Stomach (tissue), 9 donors: ENCODE measurements around the gene EEIG1. TPM values are rescaled to one million over a fixed set of nuclear protein-coding genes. Genes with fewer than 3 reads are reported as not detected.
A peak's percentile ranks its signal among the peaks of the same experiment; 100 is the strongest.

Source experiments
- DNase-seq, 2 donors: peaks; one replicate each; pipeline versions ENCODE4 v3.0.0 to v3.0.0-alpha.2; 2013 to 2019
- H3K27ac ChIP-seq, 5 donors: fragments of 200-600 bp in 4 of 5; sonication (generic) in 4 of 5; one replicate each; pipeline ENCODE4 v1.5.1; 2013 to 2019; ENCODE audit warnings: mild to moderate bottlenecking in 1 of 5, moderate library complexity in 1 of 5
- H3K27me3 ChIP-seq, 3 donors: fragments of 200-600 bp; sonication (generic); one replicate each; pipeline ENCODE4 v1.5.1; 2017 to 2019; ENCODE audit warnings: mixed run types in 1 of 3
- H3K36me3 ChIP-seq, 4 donors: fragments of 200-600 bp; sonication (generic); 1 replicate in 3 of 4; 2 replicates in 1 of 4; pipeline ENCODE4 v1.5.1; 2016 to 2019
- H3K4me1 ChIP-seq, 4 donors: fragments of 200-600 bp; sonication (generic); one replicate each; pipeline ENCODE4 v1.5.1; 2016 to 2019
- H3K4me3 ChIP-seq, 4 donors: fragments of 200-600 bp; sonication (generic) in 3 of 4; one replicate each; pipeline ENCODE4 v1.5.1; 2016 to 2019; ENCODE audit warnings: mild to moderate bottlenecking in 1 of 4
- H3K9me3 ChIP-seq, 4 donors: fragments of 200-600 bp; sonication (generic); one replicate each; pipeline ENCODE4 v1.5.1; 2016 to 2019
- CTCF ChIP-seq, 7 experiments: fragments of 450-650 bp in 4 of 7; fragments of 200-600 bp in 3 of 7; sonication (generic) in 3 of 7; IDR thresholded peaks; one replicate each; pipeline ENCODE4 v1.5.1; 2016 to 2019; ENCODE audit warnings: antibody characterized with exemption in 7 of 7, control low read depth in 2 of 7, mild to moderate bottlenecking in 1 of 7
- EP300 ChIP-seq: sonication (generic); formaldehyde crosslinking; IDR thresholded peaks from one replicate; pipeline ENCODE4 v1.6.1; 2017; ENCODE audit warnings: antibody characterized with exemption
- POLR2A ChIP-seq, 4 donors: fragments of 450-650 bp; IDR thresholded peaks; one replicate each; pipeline ENCODE4 v1.6.1; 2016; ENCODE audit warnings: antibody characterized with exemption in 4 of 4, control low read depth in 2 of 4, mild to moderate bottlenecking in 1 of 4, moderate library complexity in 1 of 4
- POLR2AphosphoS5 ChIP-seq, 3 donors: sonication (generic); formaldehyde crosslinking; IDR thresholded peaks; one replicate each; pipeline ENCODE4 v1.6.1; 2016; ENCODE audit warnings: antibody characterized with exemption in 3 of 3
- WGBS, 5 donors: extraction: QIAGEN DNeasy Blood & Tissue Kit in 3 of 5; methylation state at CpG; one replicate each; pipeline versions ENCODE4 v1.1.5 to v1.1.7; 2013 to 2018; 5-methylcytosine and 5-hydroxymethylcytosine counted together
- intact Hi-C: fragments of 100-400 bp; cut with DNase I; formaldehyde crosslinking; loops from one replicate; pipeline ENCODE4 v1.15.1; 2023; ENCODE audit warnings: low total_unique reads
- polyA plus RNA-seq, 3 donors: library from polyadenylated mRNA; stranded (reverse); fragments of 200-250 nt; gene quantifications; one replicate each; pipeline ENCODE4 v1.2.3, GENCODE V29; 2013
- total RNA-seq, 5 donors: library from RNA; depleted of rRNA; stranded (reverse); fragments of >200 nt; gene quantifications; one replicate each; pipeline versions ENCODE4 v1.1.0 to v1.2.3, GENCODE V29; 2014 to 2016
- donor health status: healthy with polysubstance abuse.
- donor health status: Bipolar disorder and iron deficiency.
- donor health status: healthy.

The EEIG1 gene
- total and polyA plus RNA-seq, 8 donors: 24.4 to 406 (median 75.8) TPM

- Histone ChIP-seq H3K36me3 (peaks cover 44 to 78% (median 60%) of the 10 kb centered on the region in 4 donors), H3K4me3 (no peak overlapping the region), H3K9me3 (no peaks in the 10 kb centered on the region), H3K27ac (peak overlapping the region in 3 of 5 donors; percentile 4 to 26 (median 13)), H3K27me3 (no peaks in the 10 kb centered on the region), H3K4me1 (peaks cover 19 to 66% (median 40%) of the 10 kb centered on the region in 4 donors)
- TF ChIP-seq POLR2AphosphoS5 (IDR thresholded peaks at IDR 0.05): peak in 1 of 3 donors; percentile 39
- peak in 5 of 7 experiments; percentile 79 to 92 (median 87) for TF ChIP-seq CTCF (IDR thresholded peaks at IDR 0.05)
- no peak for TF ChIP-seq EP300
- 51 to 64% (median 57%) methylated on average over 14 to 18 of the region's 18 CpGs for WGBS, 5 donors
- DNase-seq: peak; percentile 73 to 90
- intact Hi-C loops: loop anchor here (5.0 kb wide), 1 partner anchor 95 kb away; no protein-coding TSS in a partner anchor
These were observed 38.4 kb downstream of the EEIG1 start for GRCh38 chr9:127942216-127943010.

- Histone ChIP-seq H3K9me3 (no peaks in the 10 kb centered on the region), H3K27ac (peak overlapping the region in 2 of 5 donors; percentile 4 to 13), H3K36me3 (peaks cover 44 to 73% (median 57%) of the 10 kb centered on the region in 4 donors), H3K27me3 (no peaks in the 10 kb centered on the region), H3K4me3 (no peak overlapping the region), H3K4me1 (peaks cover 22 to 70% (median 44%) of the 10 kb centered on the region in 4 donors)
- WGBS, 5 donors: 50 to 74% (median 62%) methylated on average over 3 of the region's 3 CpGs
- DNase-seq: no peak
- intact Hi-C loops: loop anchor here (5.0 kb wide), 1 partner anchor 95 kb away; no protein-coding TSS in a partner anchor
- TF ChIP-seq POLR2A (IDR thresholded peaks at IDR 0.05): no peak
- TF ChIP-seq CTCF (IDR thresholded peaks at IDR 0.05): no peak
- no peak for TF ChIP-seq EP300
- TF ChIP-seq POLR2AphosphoS5 (IDR thresholded peaks at IDR 0.05): no peak
These were observed 38.9 kb downstream of the EEIG1 start for GRCh38 chr9:127941961-127942215.

- DNase-seq: no peak
- H3K4me1 ChIP-seq: peaks cover 27 to 70% (median 47%) of the 10 kb centered on the region in 4 donors
- peaks cover 44 to 68% (median 52%) of the 10 kb centered on the region in 4 donors for H3K36me3 ChIP-seq
- 75 to 82% (median 78%) methylated on average over 18 of the region's 18 CpGs for WGBS, 5 donors
- H3K27me3 ChIP-seq: no peaks in the 10 kb centered on the region
- no peak for TF ChIP-seq CTCF (IDR thresholded peaks at IDR 0.05)
- no peak for TF ChIP-seq POLR2A (IDR thresholded peaks at IDR 0.05)
- TF ChIP-seq POLR2AphosphoS5 (IDR thresholded peaks at IDR 0.05): no peak
- TF ChIP-seq EP300: no peak
- H3K4me3 ChIP-seq: no peak overlapping the region
- peak overlapping the region in 1 of 5 donors; percentile 9 for H3K27ac ChIP-seq
- H3K9me3 ChIP-seq: no peaks in the 10 kb centered on the region
- intact Hi-C loops: loop anchor here (5.0 kb wide), 1 partner anchor 96 kb away; no protein-coding TSS in a partner anchor
These were observed 39.5 kb downstream of the EEIG1 start for GRCh38 chr9:127941062-127941960.

GRCh38 chr9:127940593-127940992 lies 40.2 kb downstream of the EEIG1 start:
- H3K36me3 ChIP-seq: peaks cover 39 to 68% (median 47%) of the 10 kb centered on the region in 4 donors

More at GRCh38 chr9:127940593-127940992, 40.2 kb downstream of the EEIG1 start:
- Histone ChIP-seq H3K9me3 (no peaks in the 10 kb centered on the region), H3K27me3 (no peaks in the 10 kb centered on the region), H3K4me3 (no peak overlapping the region), H3K27ac (no peak overlapping the region), H3K4me1 (peaks cover 34 to 70% (median 51%) of the 10 kb centered on the region in 4 donors)
- DNase-seq: no peak
- intact Hi-C loops: loop anchor here (5.0 kb wide), 1 partner anchor 97 kb away; no protein-coding TSS in a partner anchor
- TF ChIP-seq CTCF (IDR thresholded peaks at IDR 0.05): no peak
- TF ChIP-seq POLR2A (IDR thresholded peaks at IDR 0.05): no peak
- TF ChIP-seq EP300: no peak
- TF ChIP-seq POLR2AphosphoS5 (IDR thresholded peaks at IDR 0.05): no peak
- WGBS, 5 donors: 88 to 93% (median 90%) methylated on average over 4 of the region's 4 CpGs
